GM23338 (cell line): Measurements from ENCODE around the gene BOK. TPM values are rescaled to one million over a fixed set of nuclear protein-coding genes. Genes with fewer than 3 reads are reported as not detected.

ENCODE experiments used
- ATAC-seq: fragments of 200-7000 bp; cut with Tn5 transposase; 3 replicates; pipeline ENCODE4 v1.9.1; 2020
- DNase-seq: peaks from one replicate; pipeline ENCODE4 v3.0.0-alpha.2; 2015; ENCODE audit warnings: low spot score
- H2AFZ ChIP-seq: fragments of 200-600 bp; sonication (generic); 2 replicates; pipeline ENCODE4 v1.8.0; 2016; ENCODE audit warnings: antibody characterized with exemption, mild to moderate bottlenecking, moderate library complexity
- H3F3A ChIP-seq: fragments of 200-600 bp; sonication (generic); replicated peaks from 2 replicates; pipeline ENCODE4 v1.8.0; 2017; ENCODE audit warnings: antibody characterized with exemption, mixed run types, low read depth
- H3K27ac ChIP-seq: fragments of 200-600 bp; sonication (generic); 2 replicates; pipeline ENCODE4 v1.6.1; 2016; ENCODE audit warnings: low read depth
- H3K27me3 ChIP-seq: fragments of 200-600 bp; sonication (generic); 2 replicates; pipeline ENCODE4 v1.8.0; 2016; ENCODE audit warnings: mild to moderate bottlenecking, mixed run types, moderate library complexity; ENCODE audit not compliant: insufficient read depth
- H3K36me3 ChIP-seq: fragments of 200-600 bp; sonication (generic); 2 replicates; pipeline ENCODE4 v1.8.0; 2016; ENCODE audit warnings: mild to moderate bottlenecking; ENCODE audit not compliant: insufficient read depth
- H3K4me1 ChIP-seq: fragments of 200-600 bp; sonication (generic); 2 replicates; pipeline ENCODE4 v1.8.0; 2016; ENCODE audit warnings: mild to moderate bottlenecking, moderate library complexity; ENCODE audit not compliant: insufficient read depth
- H3K4me2 ChIP-seq: fragments of 200-600 bp; sonication (generic); 2 replicates; pipeline ENCODE4 v1.7.1; 2017; ENCODE audit warnings: mixed run types
- H3K4me3 ChIP-seq: fragments of 200-600 bp; sonication (generic); 2 replicates; pipeline ENCODE4 v1.6.1; 2016; ENCODE audit warnings: mixed run types
- H3K79me2 ChIP-seq: fragments of 200-600 bp; sonication (generic); replicated peaks from 2 replicates; pipeline ENCODE4 v1.8.0; 2017; ENCODE audit warnings: mild to moderate bottlenecking; ENCODE audit not compliant: insufficient read depth
- H3K9me2 ChIP-seq: fragments of 200-600 bp; sonication (generic); 2 replicates; pipeline ENCODE4 v1.8.0; 2017; ENCODE audit not compliant: insufficient read depth
- H4K20me1 ChIP-seq: fragments of 200-600 bp; sonication (generic); replicated peaks from 2 replicates; pipeline ENCODE4 v1.8.0; 2017; ENCODE audit warnings: mild to moderate bottlenecking; ENCODE audit not compliant: insufficient read depth
- H3K27ac Mint-ChIP-seq: 2 replicates; pipeline ENCODE4 v1.8.0; 2020; ENCODE audit warnings: inconsistent platforms, mild to moderate bottlenecking, moderate library complexity, mixed read lengths
- H3K27me3 Mint-ChIP-seq: 3 replicates; pipeline ENCODE4 v1.8.0; 2022; ENCODE audit warnings: low read depth, mild to moderate bottlenecking, moderate library complexity, mixed read lengths, inconsistent platforms; ENCODE audit not compliant: insufficient read depth, poor library complexity
- H3K36me3 Mint-ChIP-seq: 3 replicates; pipeline ENCODE4 v1.8.0; 2021; ENCODE audit warnings: low read depth, mild to moderate bottlenecking, inconsistent platforms, moderate library complexity, mixed read lengths
- H3K4me1 Mint-ChIP-seq: 3 replicates; pipeline ENCODE4 v1.8.0; 2020; ENCODE audit warnings: mild to moderate bottlenecking, inconsistent platforms, mixed read lengths
- H3K4me3 Mint-ChIP-seq: 3 replicates; pipeline ENCODE4 v1.8.0; 2021; ENCODE audit warnings: moderate library complexity, mild to moderate bottlenecking, inconsistent platforms, mixed read lengths
- H3K9me3 Mint-ChIP-seq: 3 replicates; pipeline ENCODE4 v1.8.0; 2020; ENCODE audit warnings: moderate library complexity, mild to moderate bottlenecking, inconsistent platforms, mixed read lengths
- CREB1 ChIP-seq: fragments of 250-450 bp; sonication (Bioruptor Pico); IDR thresholded peaks from 2 replicates; pipeline ENCODE4 v1.5.0; 2020; ENCODE audit warnings: low read depth, mild to moderate bottlenecking, moderate library complexity
- CTCF ChIP-seq, 2 experiments: fragments of 200-600 bp in 1 of 2; sonication (generic) in 1 of 2; conservative IDR thresholded peaks; 2 replicates each; pipeline versions ENCODE4 v1.5.1 to v1.6.1; 2016 to 2017; ENCODE audit warnings: antibody characterized with exemption in 2 of 2, low read depth in 2 of 2, mild to moderate bottlenecking in 2 of 2, moderate library complexity in 1 of 2
- ETS1 ChIP-seq: IDR thresholded peaks from 2 replicates; pipeline ENCODE4 v1.6.1; 2016; ENCODE audit warnings: antibody characterized with exemption
- EZH2 ChIP-seq: fragments of 200-600 bp; sonication (generic); IDR thresholded peaks from one replicate; pipeline ENCODE4 v1.8.0; 2017; ENCODE audit warnings: antibody characterized with exemption, mild to moderate bottlenecking, low read depth; ENCODE audit not compliant: unreplicated experiment
- EZH2phosphoT487 ChIP-seq: fragments of 200-600 bp; sonication (generic); IDR thresholded peaks from one replicate; pipeline ENCODE4 v1.8.1; 2018; ENCODE audit warnings: antibody characterized with exemption; ENCODE audit not compliant: unreplicated experiment
- JUNB ChIP-seq: IDR thresholded peaks from one replicate; pipeline ENCODE4 v1.6.1; 2016; ENCODE audit warnings: antibody characterized with exemption; ENCODE audit not compliant: unreplicated experiment
- NANOG ChIP-seq: IDR thresholded peaks from 2 replicates; pipeline ENCODE4 v1.6.1; 2016; ENCODE audit warnings: antibody characterized with exemption, borderline replicate concordance
- POLR2AphosphoS5 ChIP-seq: IDR thresholded peaks from 2 replicates; pipeline ENCODE4 v1.6.1; 2016; ENCODE audit warnings: antibody characterized with exemption, low read depth
- REST ChIP-seq: IDR thresholded peaks from one replicate; pipeline ENCODE4 v1.6.1; 2018; ENCODE audit warnings: antibody characterized with exemption; ENCODE audit not compliant: unreplicated experiment
- STAT1 ChIP-seq: IDR thresholded peaks from one replicate; pipeline ENCODE4 v1.6.1; 2016; ENCODE audit warnings: antibody characterized with exemption; ENCODE audit not compliant: unreplicated experiment
- ZNF114 ChIP-seq: fragments of 250-450 bp; sonication (Bioruptor Pico); IDR thresholded peaks from 2 replicates; pipeline ENCODE4 v1.5.0; 2020; ENCODE audit warnings: mild to moderate bottlenecking, moderate library complexity
- polyA plus RNA-seq: library from polyadenylated mRNA; unstranded; fragments of >200 nt; fragmentation: Nextera tagmentation; extraction: Ambion mirVana; gene quantifications from 2 replicates; pipeline ENCODE4 v1.2.1, GENCODE V29; 2016
- total RNA-seq: library from RNA; depleted of rRNA; stranded (reverse); fragments of >200 nt; shearing (Covaris generic); gene quantifications from 2 replicates; pipeline ENCODE4 v1.2.3, GENCODE V29; 2014

BOK gene
- total and polyA plus RNA-seq, 2 experiments from 2014 or later = 13.5 to 36.7 TPM

GRCh38 chr2:241569831-241570281 lies 11.3 kb downstream of the BOK start (continued):
- TF ChIP-seq REST (no peak), POLR2AphosphoS5 (no peak), ZNF114 (no peak), CTCF (conservative IDR thresholded peaks at IDR 0.05; ENCODE audit: low read depth in 2 of 2) (no peak), EZH2 (no peak), JUNB (no peak), STAT1 (no peak), NANOG (no peak)

GRCh38 chr2:241570961-241571581 lies 12.5 kb downstream of the BOK start:
- ATAC-seq (no peak), DNase-seq (no peak)
- no peaks in the 10 kb centered on the region for H3K4me1 Mint-ChIP-seq
- Histone ChIP-seq H3K79me2 (no peaks in the 10 kb centered on the region), H3K36me3 (no peaks in the 10 kb centered on the region), H3K4me1 (no peaks in the 10 kb centered on the region), H3K4me3 (no peak overlapping the region), H3K27me3 (no peaks in the 10 kb centered on the region), H3K4me2 (no peak overlapping the region), H3K9me2 (no peaks in the 10 kb centered on the region), H2AFZ (no peak overlapping the region), H3K27ac (no peak overlapping the region), H3F3A (no peaks in the 10 kb centered on the region), H4K20me1 (no peaks in the 10 kb centered on the region; the same call in 1 of the 2 replicates)
- no peaks in the 10 kb centered on the region for H3K9me3 Mint-ChIP-seq
- peaks cover 7% of the 10 kb centered on the region for H3K27me3 Mint-ChIP-seq
- peaks cover 9% of the 10 kb centered on the region; the same call in 1 of the 3 replicates for H3K36me3 Mint-ChIP-seq
- H3K27ac Mint-ChIP-seq = no peak overlapping the region
- no peak overlapping the region for H3K4me3 Mint-ChIP-seq
- TF ChIP-seq CREB1 (no peak), EZH2phosphoT487 (no peak), STAT1 (no peak), EZH2 (no peak), CTCF (conservative IDR thresholded peaks at IDR 0.05; ENCODE audit: low read depth in 2 of 2) (no peak), JUNB (no peak), POLR2AphosphoS5 (no peak), REST (no peak), ETS1 (no peak), ZNF114 (no peak), NANOG (no peak)
